ENCODE data around the gene CA10.

GRCh38 chr17:51588063-51588462 is 570.5 kb downstream of the CA10 start:
- no peak for TF ChIP-seq POLR2AphosphoS5 (IDR thresholded peaks at IDR 0.05)
- no peak for TF ChIP-seq CTCF (IDR thresholded peaks at IDR 0.05)

All from gastroesophageal sphincter (tissue), 3 donors.